NT2/D1 (cell line): ENCODE data around the gene RPL5.

Experiments
- DNase-seq: peaks from one replicate; pipeline ENCODE4 v3.0.0-alpha.2; 2011; ENCODE audit warnings: low read depth, low spot score
- H3K27me3 ChIP-seq: 2 replicates; pipeline ENCODE4 v1.6.0; 2011; ENCODE audit warnings: mild to moderate bottlenecking; ENCODE audit not compliant: insufficient read length, insufficient read depth
- H3K36me3 ChIP-seq: 2 replicates; pipeline ENCODE4 v1.6.1; 2011; ENCODE audit warnings: mild to moderate bottlenecking, low read length, mixed read lengths; ENCODE audit not compliant: insufficient read depth, insufficient read length
- H3K4me1 ChIP-seq: 2 replicates; pipeline ENCODE4 v1.5.1; 2011; ENCODE audit not compliant: insufficient read depth, insufficient read length
- H3K4me3 ChIP-seq: 2 replicates; pipeline ENCODE4 v1.5.1; 2011; ENCODE audit warnings: low read depth; ENCODE audit not compliant: insufficient read length
- H3K9ac ChIP-seq: 2 replicates; pipeline ENCODE4 v1.6.0; 2011; ENCODE audit warnings: low read depth; ENCODE audit not compliant: insufficient read length
- H3K9me3 ChIP-seq: 2 replicates; pipeline ENCODE4 v1.5.1; 2011; ENCODE audit warnings: mild to moderate bottlenecking, low read length; ENCODE audit not compliant: insufficient read depth
- SUZ12 ChIP-seq: IDR thresholded peaks from 2 replicates; pipeline ENCODE4 v1.6.1; 2011; ENCODE audit not compliant: insufficient read length, insufficient read depth; ENCODE audit errors: extremely low read depth
- YY1 ChIP-seq: IDR thresholded peaks from 2 replicates; pipeline ENCODE4 v1.6.1; 2011; ENCODE audit not compliant: insufficient read length, insufficient read depth
- ZNF274 ChIP-seq: IDR thresholded peaks from 2 replicates; pipeline ENCODE4 v1.6.1; 2011; ENCODE audit warnings: mild to moderate bottlenecking, low read depth, low read length

Gene RPL5

GRCh38 chr1:92874987-92875386 lies 43.1 kb downstream of the RPL5 start:
- DNase-seq: no peak
- H3K27me3 ChIP-seq: no peaks in the 10 kb centered on the region
- no peaks in the 10 kb centered on the region for H3K4me1 ChIP-seq
- no peak overlapping the region for H3K9ac ChIP-seq
- H3K4me3 ChIP-seq: no peak overlapping the region
- peaks cover 11% of the 10 kb centered on the region for H3K9me3 ChIP-seq
- TF ChIP-seq SUZ12 (no peak), ZNF274 (no peak), YY1 (no peak)
- H3K36me3 ChIP-seq: peaks cover 3% of the 10 kb centered on the region

- Histone ChIP-seq H3K4me1 (no peaks in the 10 kb centered on the region), H3K36me3 (peaks cover 3% of the 10 kb centered on the region), H3K9me3 (peaks cover 11% of the 10 kb centered on the region), H3K27me3 (no peaks in the 10 kb centered on the region), H3K9ac (no peak overlapping the region), H3K4me3 (no peak overlapping the region)
- TF ChIP-seq SUZ12 (no peak), ZNF274 (no peak), YY1 (no peak)
- DNase-seq: no peak
Observed at GRCh38 chr1:92876351-92876750, 44.5 kb downstream of the RPL5 start.

GRCh38 chr1:92877081-92877711 lies 45.4 kb downstream of the RPL5 start:
- TF ChIP-seq ZNF274 (no peak), SUZ12 (no peak), YY1 (no peak)
- Histone ChIP-seq H3K9me3 (peaks cover 10% of the 10 kb centered on the region), H3K36me3 (peaks cover 3% of the 10 kb centered on the region), H3K9ac (no peak overlapping the region), H3K4me1 (no peaks in the 10 kb centered on the region), H3K4me3 (no peak overlapping the region), H3K27me3 (no peaks in the 10 kb centered on the region)
- no peak for DNase-seq

GRCh38 chr1:92877792-92878191 lies 46.0 kb downstream of the RPL5 start:
- no peak overlapping the region for H3K4me3 ChIP-seq
- peaks cover 1% of the 10 kb centered on the region for H3K36me3 ChIP-seq
- no peaks in the 10 kb centered on the region for H3K27me3 ChIP-seq
- H3K4me1 ChIP-seq: no peaks in the 10 kb centered on the region
- no peak overlapping the region for H3K9ac ChIP-seq
- TF ChIP-seq YY1 (no peak), SUZ12 (no peak), ZNF274 (no peak)
- peaks cover 4% of the 10 kb centered on the region for H3K9me3 ChIP-seq
- DNase-seq: no peak

- Histone ChIP-seq H3K4me1 (no peaks in the 10 kb centered on the region), H3K27me3 (no peaks in the 10 kb centered on the region), H3K4me3 (no peak overlapping the region), H3K9me3 (no peaks in the 10 kb centered on the region), H3K36me3 (no peaks in the 10 kb centered on the region), H3K9ac (no peak overlapping the region)
- no peak for DNase-seq
- TF ChIP-seq SUZ12 (no peak), ZNF274 (no peak), YY1 (no peak)
Observed at GRCh38 chr1:92879316-92879968, 47.6 kb downstream of the RPL5 start.

GRCh38 chr1:92881391-92881790 lies 49.6 kb downstream of the RPL5 start:
- Histone ChIP-seq H3K9me3 (no peaks in the 10 kb centered on the region), H3K4me1 (no peaks in the 10 kb centered on the region), H3K9ac (no peak overlapping the region), H3K36me3 (no peaks in the 10 kb centered on the region), H3K27me3 (no peaks in the 10 kb centered on the region), H3K4me3 (no peak overlapping the region)
- TF ChIP-seq YY1 (no peak), SUZ12 (no peak), ZNF274 (no peak)
- DNase-seq: no peak

- Histone ChIP-seq H3K4me1 (no peaks in the 10 kb centered on the region), H3K4me3 (no peak overlapping the region), H3K27me3 (no peaks in the 10 kb centered on the region), H3K36me3 (no peaks in the 10 kb centered on the region), H3K9ac (no peak overlapping the region), H3K9me3 (no peaks in the 10 kb centered on the region)
- DNase-seq: no peak
- TF ChIP-seq SUZ12: no peak
- no peak for TF ChIP-seq ZNF274
- no peak for TF ChIP-seq YY1
Observed at GRCh38 chr1:92882819-92883218, 51.0 kb downstream of the RPL5 start.
